Body of pancreas (tissue), 4 donors: ENCODE measurements around the gene ZBTB11.

Experiments
- POLR2A ChIP-seq, 3 donors: fragments of 450-650 bp; IDR thresholded peaks; one replicate each; pipeline ENCODE4 v1.6.1; 2016; ENCODE audit warnings: antibody characterized with exemption in 3 of 3, mild to moderate bottlenecking in 2 of 3
- TF ChIP-seq, protein P1 (sequence below), 7 experiments: fragments of 450-650 bp in 4 of 7; fragments of 200-600 bp in 3 of 7; sonication (generic) in 3 of 7; IDR thresholded peaks; one replicate each; pipeline ENCODE4 v1.5.1; 2016 to 2019; ENCODE audit warnings: antibody characterized with exemption in 7 of 7

- TF ChIP-seq, protein P1, sequence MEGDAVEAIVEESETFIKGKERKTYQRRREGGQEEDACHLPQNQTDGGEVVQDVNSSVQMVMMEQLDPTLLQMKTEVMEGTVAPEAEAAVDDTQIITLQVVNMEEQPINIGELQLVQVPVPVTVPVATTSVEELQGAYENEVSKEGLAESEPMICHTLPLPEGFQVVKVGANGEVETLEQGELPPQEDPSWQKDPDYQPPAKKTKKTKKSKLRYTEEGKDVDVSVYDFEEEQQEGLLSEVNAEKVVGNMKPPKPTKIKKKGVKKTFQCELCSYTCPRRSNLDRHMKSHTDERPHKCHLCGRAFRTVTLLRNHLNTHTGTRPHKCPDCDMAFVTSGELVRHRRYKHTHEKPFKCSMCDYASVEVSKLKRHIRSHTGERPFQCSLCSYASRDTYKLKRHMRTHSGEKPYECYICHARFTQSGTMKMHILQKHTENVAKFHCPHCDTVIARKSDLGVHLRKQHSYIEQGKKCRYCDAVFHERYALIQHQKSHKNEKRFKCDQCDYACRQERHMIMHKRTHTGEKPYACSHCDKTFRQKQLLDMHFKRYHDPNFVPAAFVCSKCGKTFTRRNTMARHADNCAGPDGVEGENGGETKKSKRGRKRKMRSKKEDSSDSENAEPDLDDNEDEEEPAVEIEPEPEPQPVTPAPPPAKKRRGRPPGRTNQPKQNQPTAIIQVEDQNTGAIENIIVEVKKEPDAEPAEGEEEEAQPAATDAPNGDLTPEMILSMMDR (IDR thresholded peaks at IDR 0.05) = no peak
- no peak for TF ChIP-seq POLR2A (IDR thresholded peaks at IDR 0.05)
These were observed 20.3 kb downstream of the ZBTB11 start for GRCh38 chr3:101656651-101657050.
